K562 (cell line): ENCODE data around the gene WNK1. TPM values are rescaled to one million over a fixed set of nuclear protein-coding genes. Genes with fewer than 3 reads are reported as not detected.
A peak's percentile ranks its signal among the peaks of the same experiment; 100 is the strongest.

ENCODE experiments used
- ATF1 ChIP-seq, 2 experiments: fragments of 450-650 bp in 1 of 2; IDR thresholded peaks; 2 replicates each; pipeline ENCODE4 v1.6.1; 2016; ENCODE audit warnings: missing compliant biosample characterization in 1 of 2, missing genetic modification characterization in 1 of 2
- BMI1 ChIP-seq: fragments of 150-350 bp; IDR thresholded peaks from 2 replicates; pipeline ENCODE4 v1.6.1; 2014; ENCODE audit warnings: low read length
- C11orf30 ChIP-seq: fragments of 450-650 bp; IDR thresholded peaks from 2 replicates; pipeline ENCODE4 v1.6.1; 2016; ENCODE audit warnings: low read depth, mild to moderate bottlenecking
- CBX3 ChIP-seq, 2 experiments: IDR thresholded peaks; 1 replicate in 1 of 2; 2 replicates in 1 of 2; pipeline ENCODE4 v1.6.1; 2012; ENCODE audit warnings: inconsistent platforms in 2 of 2, low read length in 2 of 2, borderline replicate concordance in 1 of 2, control low read depth in 1 of 2
- CHD2 ChIP-seq: IDR thresholded peaks from 2 replicates; pipeline ENCODE4 v1.6.1; 2011; ENCODE audit warnings: low read depth, low read length
- EP400 ChIP-seq: fragments of 450-650 bp; IDR thresholded peaks from 2 replicates; pipeline ENCODE4 v1.6.1; 2017; ENCODE audit warnings: antibody characterized with exemption, mild to moderate bottlenecking, moderate library complexity
- FOXP1 ChIP-seq: sonication (generic); formaldehyde crosslinking; IDR thresholded peaks from 2 replicates; pipeline ENCODE4 v1.8.0; 2022; ENCODE audit warnings: mild to moderate bottlenecking, missing genetic modification reagents
- KLF6 ChIP-seq: fragments of 250-450 bp; sonication (Bioruptor Pico); IDR thresholded peaks from 2 replicates; pipeline ENCODE4 v1.4.0; 2020; ENCODE audit warnings: mild to moderate bottlenecking, moderate library complexity, borderline replicate concordance
- MEIS2 ChIP-seq: fragments of 450-650 bp; IDR thresholded peaks from 2 replicates; pipeline ENCODE4 v1.6.1; 2014; ENCODE audit warnings: mild to moderate bottlenecking; ENCODE audit not compliant: partially characterized antibody
- MIER1 ChIP-seq: fragments of 450-650 bp; IDR thresholded peaks from 2 replicates; pipeline ENCODE4 v1.6.1; 2016; ENCODE audit warnings: antibody characterized with exemption, mild to moderate bottlenecking, low read depth
- NCOR1 ChIP-seq: fragments of 450-650 bp; IDR thresholded peaks from 2 replicates; pipeline ENCODE4 v1.6.1; 2016; ENCODE audit warnings: mild to moderate bottlenecking, moderate library complexity
- NR4A1 ChIP-seq, 2 experiments: fragments of 250-450 bp in 1 of 2; fragments of 450-650 bp in 1 of 2; sonication (Bioruptor Pico) in 1 of 2; IDR thresholded peaks; 2 replicates each; pipeline versions ENCODE4 v1.4.0 to v1.6.1; 2016 to 2020; ENCODE audit warnings: mild to moderate bottlenecking in 2 of 2, missing compliant biosample characterization in 1 of 2, missing genetic modification characterization in 1 of 2, moderate library complexity in 1 of 2
- SMARCA4 ChIP-seq: fragments of 450-650 bp; IDR thresholded peaks from 2 replicates; pipeline ENCODE4 v1.6.1; 2016
- SMARCE1 ChIP-seq: fragments of 450-650 bp; IDR thresholded peaks from 2 replicates; pipeline ENCODE4 v1.7.1; 2016; ENCODE audit warnings: mild to moderate bottlenecking
- SUPT5H ChIP-seq: fragments of 450-650 bp; IDR thresholded peaks from 2 replicates; pipeline ENCODE4 v1.6.1; 2016
- TEAD1 ChIP-seq, 2 experiments: fragments of 450-650 bp in 1 of 2; sonication (generic) in 1 of 2; formaldehyde crosslinking; IDR thresholded peaks; 2 replicates each; pipeline versions ENCODE4 v1.4.0 to v1.8.0; 2020 to 2022; ENCODE audit warnings: mild to moderate bottlenecking in 2 of 2, missing genetic modification reagents in 1 of 2
- ZNF239 ChIP-seq: fragments of 250-450 bp; sonication (Bioruptor Pico); IDR thresholded peaks from 2 replicates; pipeline ENCODE4 v1.4.0; 2020; ENCODE audit warnings: mild to moderate bottlenecking
- ZNF24 ChIP-seq: fragments of 450-650 bp; IDR thresholded peaks from 2 replicates; pipeline ENCODE4 v1.6.1; 2016
- ZNF324 ChIP-seq: fragments of 250-450 bp; sonication (Bioruptor Pico); IDR thresholded peaks from 2 replicates; pipeline ENCODE4 v1.4.0; 2020; ENCODE audit warnings: mild to moderate bottlenecking
- polyA plus RNA-seq, 8 experiments: library from polyadenylated mRNA; depleted of rRNA in 4 of 8; stranded (reverse) in 5 of 8; unstranded in 3 of 8; fragments of >200 nt; fragmentation: Nextera tagmentation in 2 of 8; fragmentation: Illumina TruSeq in 1 of 8; extraction: Ambion mirVana in 2 of 8; extraction: Trizol in 1 of 8; gene quantifications; 2 replicates each; pipeline versions ENCODE4 v1.2.1 to v1.2.3, GENCODE V29; 2011 to 2014; ENCODE audit warnings: inconsistent platforms in 1 of 8, missing spikeins in 1 of 8
- total RNA-seq, 7 experiments: library from RNA; depleted of rRNA in 6 of 7; stranded (reverse); fragments of >200 nt in 6 of 7; fragmentation: Illumina TruSeq in 2 of 7; extraction: Trizol in 2 of 7; gene quantifications; 2 replicates each; pipeline versions ENCODE4 v1.2.1 to v1.2.3, GENCODE V29; 2011 to 2021; ENCODE audit warnings: low replicate concordance in 1 of 7
- TF ChIP-seq, protein P1 (sequence below), 2 experiments: fragments of 450-650 bp; conservative IDR thresholded peaks; 2 replicates each; pipeline ENCODE4 v1.6.1; 2017; ENCODE audit warnings: mild to moderate bottlenecking in 2 of 2, moderate library complexity in 2 of 2
- TF ChIP-seq, protein P2 (sequence below): fragments of 250-450 bp; sonication (Bioruptor Pico); IDR thresholded peaks from 2 replicates; pipeline ENCODE4 v1.5.0; 2021; ENCODE audit warnings: mild to moderate bottlenecking, borderline replicate concordance
- TF ChIP-seq, protein P3 (sequence below): fragments of 450-650 bp; IDR thresholded peaks from 2 replicates; pipeline ENCODE4 v1.6.1; 2017; ENCODE audit warnings: antibody characterized with exemption
- TF ChIP-seq, protein P4 (sequence below): IDR thresholded peaks from 2 replicates; pipeline ENCODE4 v1.6.1; 2011; ENCODE audit warnings: borderline replicate concordance, low read depth, mild to moderate bottlenecking, moderate library complexity, low read length; ENCODE audit not compliant: insufficient read depth, poor library complexity, severe bottlenecking

WNK1 gene
- total and polyA plus RNA-seq, 9 of the 15 experiments (the other 6 are each of a cell fraction or from before 2014, with no cell fraction given): 4.3 to 73.9 (median 31.0) TPM

DNA sequence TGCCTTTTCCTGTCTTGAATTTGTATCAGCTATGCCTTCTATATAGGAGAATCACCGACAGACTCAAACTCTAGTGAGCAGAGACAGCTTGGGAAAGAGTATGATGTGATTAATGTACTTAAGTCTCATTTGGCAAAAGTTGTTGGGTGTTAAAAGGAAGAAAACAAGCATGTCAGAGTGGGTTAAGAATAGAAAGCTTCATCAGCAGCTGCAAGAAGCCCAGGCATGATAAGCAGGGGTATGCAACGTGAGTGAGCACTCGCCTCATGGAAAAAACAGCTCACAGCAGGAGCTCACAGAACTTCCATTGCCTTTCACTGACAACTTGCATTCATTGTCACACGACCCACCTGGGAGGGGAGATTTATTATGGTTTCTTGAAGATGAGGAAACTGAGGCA is 35.9 kb upstream of the WNK1 start (continued):
- 0 out of 3 replicates have a peak, but pooled peaks of 1 of the 2 experiments have one; percentile 31 for TF ChIP-seq CBX3 (IDR thresholded peaks at IDR 0.05; ENCODE audit: borderline replicate concordance in 1 of 2, low read length in 2 of 2)
- TF ChIP-seq C11orf30: no peak
- peak; percentile 69 for TF ChIP-seq MEIS2
- peak; percentile 76 for TF ChIP-seq SMARCA4
- no peak for TF ChIP-seq ATF1 (CRISPR knock-in tag; IDR thresholded peaks at IDR 0.05)
- 0 out of 2 replicates have a peak, but pooled peaks have one; percentile 45 for TF ChIP-seq ATF1 (tag; IDR thresholded peaks at IDR 0.05)
- peak; percentile 10 to 33; a peak in 1 of 4 replicates for TF ChIP-seq TEAD1 (CRISPR knock-in tag; IDR thresholded peaks at IDR 0.05)
- TF ChIP-seq, protein P1, sequence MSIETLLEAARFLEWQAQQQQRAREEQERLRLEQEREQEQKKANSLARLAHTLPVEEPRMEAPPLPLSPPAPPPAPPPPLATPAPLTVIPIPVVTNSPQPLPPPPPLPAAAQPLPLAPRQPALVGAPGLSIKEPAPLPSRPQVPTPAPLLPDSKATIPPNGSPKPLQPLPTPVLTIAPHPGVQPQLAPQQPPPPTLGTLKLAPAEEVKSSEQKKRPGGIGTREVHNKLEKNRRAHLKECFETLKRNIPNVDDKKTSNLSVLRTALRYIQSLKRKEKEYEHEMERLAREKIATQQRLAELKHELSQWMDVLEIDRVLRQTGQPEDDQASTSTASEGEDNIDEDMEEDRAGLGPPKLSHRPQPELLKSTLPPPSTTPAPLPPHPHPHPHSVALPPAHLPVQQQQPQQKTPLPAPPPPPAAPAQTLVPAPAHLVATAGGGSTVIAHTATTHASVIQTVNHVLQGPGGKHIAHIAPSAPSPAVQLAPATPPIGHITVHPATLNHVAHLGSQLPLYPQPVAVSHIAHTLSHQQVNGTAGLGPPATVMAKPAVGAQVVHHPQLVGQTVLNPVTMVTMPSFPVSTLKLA (conservative IDR thresholded peaks at IDR 0.05): peak in 1 of 2 experiments; percentile 51; a peak in 1 of 4 replicates
- TF ChIP-seq EP400: peak; percentile 42; the same call in 1 of the 2 replicates
- no peak for TF ChIP-seq SUPT5H
- no peak for TF ChIP-seq BMI1
- TF ChIP-seq ZNF324 (CRISPR knock-in tag): no peak
- TF ChIP-seq MIER1: no peak
- TF ChIP-seq NR4A1 (CRISPR knock-in tag; IDR thresholded peaks at IDR 0.05): no peak
- no peak for TF ChIP-seq NR4A1 (tag; IDR thresholded peaks at IDR 0.05)
- TF ChIP-seq, protein P2, sequence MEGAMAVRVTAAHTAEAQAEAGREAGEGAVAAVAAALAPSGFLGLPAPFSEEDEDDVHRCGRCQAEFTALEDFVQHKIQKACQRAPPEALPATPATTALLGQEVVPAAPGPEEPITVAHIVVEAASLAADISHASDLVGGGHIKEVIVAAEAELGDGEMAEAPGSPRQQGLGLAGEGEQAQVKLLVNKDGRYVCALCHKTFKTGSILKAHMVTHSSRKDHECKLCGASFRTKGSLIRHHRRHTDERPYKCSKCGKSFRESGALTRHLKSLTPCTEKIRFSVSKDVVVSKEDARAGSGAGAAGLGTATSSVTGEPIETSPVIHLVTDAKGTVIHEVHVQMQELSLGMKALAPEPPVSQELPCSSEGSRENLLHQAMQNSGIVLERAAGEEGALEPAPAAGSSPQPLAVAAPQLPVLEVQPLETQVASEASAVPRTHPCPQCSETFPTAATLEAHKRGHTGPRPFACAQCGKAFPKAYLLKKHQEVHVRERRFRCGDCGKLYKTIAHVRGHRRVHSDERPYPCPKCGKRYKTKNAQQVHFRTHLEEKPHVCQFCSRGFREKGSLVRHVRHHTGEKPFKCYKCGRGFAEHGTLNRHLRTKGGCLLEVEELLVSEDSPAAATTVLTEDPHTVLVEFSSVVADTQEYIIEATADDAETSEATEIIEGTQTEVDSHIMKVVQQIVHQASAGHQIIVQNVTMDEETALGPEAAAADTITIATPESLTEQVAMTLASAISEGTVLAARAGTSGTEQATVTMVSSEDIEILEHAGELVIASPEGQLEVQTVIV (CRISPR knock-in tag): no peak
- no peak for TF ChIP-seq ZNF24
- TF ChIP-seq SMARCE1: peak; percentile 76
- TF ChIP-seq KLF6 (CRISPR knock-in tag): no peak
- TF ChIP-seq NCOR1: peak; percentile 58
- no peak for TF ChIP-seq CHD2
- TF ChIP-seq, protein P3, sequence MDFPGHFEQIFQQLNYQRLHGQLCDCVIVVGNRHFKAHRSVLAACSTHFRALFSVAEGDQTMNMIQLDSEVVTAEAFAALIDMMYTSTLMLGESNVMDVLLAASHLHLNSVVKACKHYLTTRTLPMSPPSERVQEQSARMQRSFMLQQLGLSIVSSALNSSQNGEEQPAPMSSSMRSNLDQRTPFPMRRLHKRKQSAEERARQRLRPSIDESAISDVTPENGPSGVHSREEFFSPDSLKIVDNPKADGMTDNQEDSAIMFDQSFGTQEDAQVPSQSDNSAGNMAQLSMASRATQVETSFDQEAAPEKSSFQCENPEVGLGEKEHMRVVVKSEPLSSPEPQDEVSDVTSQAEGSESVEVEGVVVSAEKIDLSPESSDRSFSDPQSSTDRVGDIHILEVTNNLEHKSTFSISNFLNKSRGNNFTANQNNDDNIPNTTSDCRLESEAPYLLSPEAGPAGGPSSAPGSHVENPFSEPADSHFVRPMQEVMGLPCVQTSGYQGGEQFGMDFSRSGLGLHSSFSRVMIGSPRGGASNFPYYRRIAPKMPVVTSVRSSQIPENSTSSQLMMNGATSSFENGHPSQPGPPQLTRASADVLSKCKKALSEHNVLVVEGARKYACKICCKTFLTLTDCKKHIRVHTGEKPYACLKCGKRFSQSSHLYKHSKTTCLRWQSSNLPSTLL: no peak
- no peak for TF ChIP-seq FOXP1 (CRISPR knock-in tag)
- no peak for TF ChIP-seq ZNF239 (CRISPR knock-in tag)
- TF ChIP-seq, protein P4, sequence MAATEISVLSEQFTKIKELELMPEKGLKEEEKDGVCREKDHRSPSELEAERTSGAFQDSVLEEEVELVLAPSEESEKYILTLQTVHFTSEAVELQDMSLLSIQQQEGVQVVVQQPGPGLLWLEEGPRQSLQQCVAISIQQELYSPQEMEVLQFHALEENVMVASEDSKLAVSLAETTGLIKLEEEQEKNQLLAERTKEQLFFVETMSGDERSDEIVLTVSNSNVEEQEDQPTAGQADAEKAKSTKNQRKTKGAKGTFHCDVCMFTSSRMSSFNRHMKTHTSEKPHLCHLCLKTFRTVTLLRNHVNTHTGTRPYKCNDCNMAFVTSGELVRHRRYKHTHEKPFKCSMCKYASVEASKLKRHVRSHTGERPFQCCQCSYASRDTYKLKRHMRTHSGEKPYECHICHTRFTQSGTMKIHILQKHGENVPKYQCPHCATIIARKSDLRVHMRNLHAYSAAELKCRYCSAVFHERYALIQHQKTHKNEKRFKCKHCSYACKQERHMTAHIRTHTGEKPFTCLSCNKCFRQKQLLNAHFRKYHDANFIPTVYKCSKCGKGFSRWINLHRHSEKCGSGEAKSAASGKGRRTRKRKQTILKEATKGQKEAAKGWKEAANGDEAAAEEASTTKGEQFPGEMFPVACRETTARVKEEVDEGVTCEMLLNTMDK: no peak
